IMR-90 (cell line): Measurements from ENCODE around the gene TENM4. TPM values are rescaled to one million over a fixed set of nuclear protein-coding genes. Genes with fewer than 3 reads are reported as not detected.

Experiments
- ATAC-seq: fragments of 200-7000 bp; cut with Tn5 transposase; 2 replicates; pipeline ENCODE4 v1.9.1; 2020; ENCODE audit warnings: low read depth, mild to moderate bottlenecking, moderate library complexity
- BruUV-seq: library from RNA; stranded (reverse); fragments of 400-500 nt; replicated peaks from 2 replicates; lab custom pipeline; 2021; lab: Mats Ljungman, UMichigan
- CTCF ChIA-PET: fragments of 300-600 bp; formaldehyde crosslinking; extraction: SDS; loops from one replicate; lab custom pipeline; 2021; ENCODE audit warnings: antibody characterized with exemption; lab: Yijun Ruan, JAX
- POLR2A ChIA-PET: fragments of 300-600 bp; sonication (Branson Sonifier 250); formaldehyde crosslinking; loops from one replicate; lab custom pipeline; 2022; ENCODE audit warnings: antibody characterized with exemption; ENCODE audit not compliant: unreplicated experiment; lab: Charles Lee
- DNase-seq: peaks from one replicate; pipeline ENCODE4 v3.0.0; 2013
- H2AFZ ChIP-seq: replicated peaks from 2 replicates; pipeline ENCODE3; 2013; ENCODE audit warnings: low read length, mild to moderate bottlenecking; ENCODE audit not compliant: poor library complexity
- H2AK5ac ChIP-seq: 2 replicates; pipeline ENCODE4 v1.6.1; 2013; ENCODE audit warnings: low read depth, low read length, inconsistent platforms
- H2AK9ac ChIP-seq: replicated peaks from 2 replicates; pipeline ENCODE3; 2013; ENCODE audit warnings: mild to moderate bottlenecking, low read depth, low read length, moderate library complexity; ENCODE audit not compliant: poor library complexity
- H2BK120ac ChIP-seq: 2 replicates; pipeline ENCODE4 v1.6.1; 2013; ENCODE audit warnings: low read depth, low read length, inconsistent platforms
- H2BK15ac ChIP-seq: 3 replicates; pipeline ENCODE4 v1.6.1; 2013; ENCODE audit warnings: low read depth, low read length, inconsistent platforms
- H2BK20ac ChIP-seq: 2 replicates; pipeline ENCODE4 v1.6.1; 2013; ENCODE audit warnings: low read depth, mild to moderate bottlenecking, inconsistent platforms, low read length, moderate library complexity
- H2BK5ac ChIP-seq: 2 replicates; pipeline ENCODE4 v1.6.1; 2013; ENCODE audit warnings: mild to moderate bottlenecking, low read depth, low read length, inconsistent platforms; ENCODE audit not compliant: poor library complexity, severe bottlenecking
- H3K14ac ChIP-seq: replicated peaks from 2 replicates; pipeline ENCODE4 v1.6.1; 2013; ENCODE audit warnings: low read depth, low read length, inconsistent platforms
- H3K18ac ChIP-seq: 2 replicates; pipeline ENCODE4 v1.6.1; 2013; ENCODE audit warnings: low read depth, low read length, control low read depth
- H3K23ac ChIP-seq: 2 replicates; pipeline ENCODE4 v1.6.1; 2013; ENCODE audit warnings: low read depth, low read length, inconsistent platforms
- H3K27ac ChIP-seq: 2 replicates; pipeline ENCODE4 v1.5.1; 2013; ENCODE audit warnings: mild to moderate bottlenecking, control low read depth, low read length; ENCODE audit not compliant: insufficient read depth
- H3K27me3 ChIP-seq: 2 replicates; pipeline ENCODE4 v1.6.1; 2013; ENCODE audit warnings: low read length; ENCODE audit not compliant: control insufficient read depth, insufficient read depth
- H3K36me3 ChIP-seq: 2 replicates; pipeline ENCODE4 v1.6.1; 2013; ENCODE audit warnings: low read length, mixed read lengths; ENCODE audit not compliant: control insufficient read depth, insufficient read depth
- H3K4ac ChIP-seq: 2 replicates; pipeline ENCODE4 v1.6.1; 2013; ENCODE audit warnings: low read depth, low read length, inconsistent platforms
- H3K4me1 ChIP-seq: 2 replicates; pipeline ENCODE4 v1.6.1; 2013; ENCODE audit warnings: low read length, mixed read lengths; ENCODE audit not compliant: control insufficient read depth, insufficient read depth
- H3K4me2 ChIP-seq: 2 replicates; pipeline ENCODE4 v1.6.1; 2013; ENCODE audit warnings: low read depth, mild to moderate bottlenecking, control low read depth, low read length, moderate library complexity
- H3K4me3 ChIP-seq: 2 replicates; pipeline ENCODE4 v1.5.1; 2013; ENCODE audit warnings: low read depth, mild to moderate bottlenecking, control low read depth, low read length, moderate library complexity; ENCODE audit not compliant: insufficient read depth
- H3K56ac ChIP-seq: 2 replicates; pipeline ENCODE4 v1.6.1; 2013; ENCODE audit warnings: low read length, inconsistent platforms; ENCODE audit not compliant: insufficient read depth; ENCODE audit errors: extremely low read depth
- H3K79me1 ChIP-seq, 2 experiments: 2 replicates each; pipeline ENCODE4 v1.6.1; 2013; ENCODE audit warnings: low read length in 2 of 2, inconsistent platforms in 1 of 2, low read depth in 1 of 2
- H3K9ac ChIP-seq: 2 replicates; pipeline ENCODE4 v1.6.1; 2013; ENCODE audit warnings: low read depth, low read length, control low read depth
- H3K9me1 ChIP-seq: 2 replicates; pipeline ENCODE4 v1.6.1; 2013; ENCODE audit warnings: low read length, inconsistent platforms; ENCODE audit not compliant: insufficient read depth
- H3K9me3 ChIP-seq: 2 replicates; pipeline ENCODE4 v1.6.1; 2013; ENCODE audit warnings: low read length; ENCODE audit not compliant: control insufficient read depth, insufficient read depth
- H4K20me1 ChIP-seq: 2 replicates; pipeline ENCODE4 v1.6.1; 2013; ENCODE audit warnings: low read length, inconsistent platforms; ENCODE audit not compliant: insufficient read depth
- H4K5ac ChIP-seq: 2 replicates; pipeline ENCODE4 v1.6.1; 2013; ENCODE audit warnings: mild to moderate bottlenecking, low read depth, low read length, control low read depth
- H4K8ac ChIP-seq, 2 experiments: 2 replicates each; pipeline ENCODE4 v1.6.1; 2013; ENCODE audit warnings: low read depth in 2 of 2, low read length in 2 of 2, control low read depth in 1 of 2, inconsistent platforms in 1 of 2
- H4K91ac ChIP-seq: 2 replicates; pipeline ENCODE4 v1.6.1; 2013; ENCODE audit warnings: low read depth, low read length, inconsistent platforms; ENCODE audit not compliant: insufficient read depth
- BHLHE40 ChIP-seq: fragments of 150-350 bp; IDR thresholded peaks from 2 replicates; pipeline ENCODE4 v1.6.1; 2016; ENCODE audit warnings: mild to moderate bottlenecking, low read depth, low read length
- CEBPB ChIP-seq: IDR thresholded peaks from 2 replicates; pipeline ENCODE4 v1.6.1; 2012; ENCODE audit warnings: low read depth, low read length, improper control_type of control experiment
- CHD1 ChIP-seq: IDR thresholded peaks from 2 replicates; pipeline ENCODE4 v1.6.1; 2012; ENCODE audit warnings: low read depth, low read length, improper control_type of control experiment
- CTCF ChIP-seq: conservative IDR thresholded peaks from 2 replicates; pipeline ENCODE4 v1.5.1; 2012; ENCODE audit warnings: mild to moderate bottlenecking, low read depth, low read length, improper control_type of control experiment
- ELK1 ChIP-seq: fragments of 150-350 bp; IDR thresholded peaks from 2 replicates; pipeline ENCODE4 v1.6.1; 2016; ENCODE audit warnings: low read depth, mild to moderate bottlenecking, low read length, moderate library complexity, borderline replicate concordance
- FOS ChIP-seq: fragments of 150-350 bp; IDR thresholded peaks from 2 replicates; pipeline ENCODE4 v1.6.1; 2016; ENCODE audit warnings: low read depth, low read length
- MAFK ChIP-seq: IDR thresholded peaks from 2 replicates; pipeline ENCODE4 v1.6.1; 2012; ENCODE audit warnings: low read depth, low read length, improper control_type of control experiment
- MAZ ChIP-seq: IDR thresholded peaks from 2 replicates; pipeline ENCODE4 v1.6.1; 2012; ENCODE audit warnings: low read depth, mild to moderate bottlenecking, low read length, improper control_type of control experiment, moderate library complexity, borderline replicate concordance
- MXI1 ChIP-seq: IDR thresholded peaks from 2 replicates; pipeline ENCODE4 v1.6.1; 2012; ENCODE audit warnings: low read depth, mild to moderate bottlenecking, low read length, moderate library complexity, borderline replicate concordance
- NFE2L2 ChIP-seq: fragments of 150-350 bp; IDR thresholded peaks from 2 replicates; pipeline ENCODE4 v1.6.1; 2016; ENCODE audit warnings: low read depth, mild to moderate bottlenecking, low read length
- POLR2A ChIP-seq: IDR thresholded peaks from 2 replicates; pipeline ENCODE4 v1.6.1; 2012; ENCODE audit warnings: mild to moderate bottlenecking, low read depth, low read length
- RAD21 ChIP-seq: IDR thresholded peaks from 2 replicates; pipeline ENCODE4 v1.6.1; 2012; ENCODE audit warnings: low read length, improper control_type of control experiment
- RCOR1 ChIP-seq: IDR thresholded peaks from 2 replicates; pipeline ENCODE4 v1.6.1; 2012; ENCODE audit warnings: mild to moderate bottlenecking, low read length, improper control_type of control experiment; ENCODE audit not compliant: insufficient replicate concordance
- RFX5 ChIP-seq: IDR thresholded peaks from 2 replicates; pipeline ENCODE4 v1.8.0; 2012; ENCODE audit warnings: low read depth, mild to moderate bottlenecking, low read length, moderate library complexity
- SMC3 ChIP-seq: fragments of 150-350 bp; IDR thresholded peaks from 2 replicates; pipeline ENCODE4 v1.6.1; 2016; ENCODE audit warnings: low read depth, mild to moderate bottlenecking, antibody characterized with exemption, low read length, moderate library complexity
- USF2 ChIP-seq: fragments of 150-350 bp; IDR thresholded peaks from 2 replicates; pipeline ENCODE4 v1.6.1; 2017; ENCODE audit warnings: mild to moderate bottlenecking, antibody characterized with exemption, low read length, low read depth
- WGBS, 2 experiments: methylation state at CpG; one replicate each; pipeline versions ENCODE4 v1.1.5 to v1.1.7; 2013; ENCODE audit warnings: missing lambda C conversion rate in 2 of 2; ENCODE audit not compliant: insufficient read length in 1 of 2; ENCODE audit errors: extremely low coverage in 2 of 2; 5-methylcytosine and 5-hydroxymethylcytosine counted together
- dilution Hi-C: fragments of 300-500 bp; cut with HindIII; formaldehyde crosslinking; loops from one replicate; pipeline ENCODE4 v1.14.3; 2018; ENCODE audit warnings: low sequenced_read_pairs; ENCODE audit not compliant: unreplicated experiment
- in situ Hi-C: fragments of 300-500 bp; cut with MboI; formaldehyde crosslinking; loops from 3 replicates; pipeline ENCODE4 v1.14.3; 2019; ENCODE audit warnings: low sequenced_read_pairs, inconsistent platforms, mixed read lengths
- intact Hi-C: fragments of 100-400 bp; cut with micrococcal nuclease; formaldehyde crosslinking; loops from 2 replicates; pipeline ENCODE4 v1.10.0; 2022
- polyA plus RNA-seq, 3 experiments: library from polyadenylated mRNA; depleted of rRNA; stranded (reverse); fragments of >200 nt; gene quantifications; 2 replicates each; pipeline ENCODE4 v1.2.3, GENCODE V29; 2012; ENCODE audit warnings: low replicate concordance in 1 of 3
- total RNA-seq: library from RNA; depleted of rRNA; stranded (reverse); fragments of >200 nt; gene quantifications from 2 replicates; pipeline ENCODE4 v1.2.3, GENCODE V29; 2012

The TENM4 gene
- total and polyA plus RNA-seq, 2 of the 4 experiments (the other 2 are of a cell fraction) = 7.4 to 9.0 TPM

GRCh38 chr11:79358258-79358657 lies 82.6 kb downstream of the TENM4 start:
- DNase-seq (no peak), ATAC-seq (no peak)
- Histone ChIP-seq H3K27ac (no peak overlapping the region), H3K14ac (no peak overlapping the region), H3K9me3 (no peaks in the 10 kb centered on the region), H2BK120ac (no peak overlapping the region), H2AFZ (no peak overlapping the region), H4K8ac (no peak overlapping the region), H2AK9ac (no peak overlapping the region), H3K4me1 (no peaks in the 10 kb centered on the region), H4K20me1 (peaks cover 6% of the 10 kb centered on the region; the same call in 1 of the 2 replicates), H3K4ac (no peak overlapping the region), H3K27me3 (no peaks in the 10 kb centered on the region), H3K23ac (no peak overlapping the region), H3K4me2 (no peak overlapping the region), H3K4me3 (no peak overlapping the region), H2BK5ac (no peak overlapping the region), H2BK15ac (no peak overlapping the region), H3K36me3 (no peaks in the 10 kb centered on the region; the same call in 1 of the 2 replicates), H3K56ac (no peak overlapping the region), H2AK5ac (no peak overlapping the region), H4K5ac (no peak overlapping the region), H3K9me1 (no peaks in the 10 kb centered on the region), H3K18ac (no peak overlapping the region), H4K91ac (no peak overlapping the region), H2BK20ac (no peak overlapping the region), H3K9ac (no peak overlapping the region), H3K79me1 (peaks cover 0 to 3% of the 10 kb centered on the region in 2 experiments; a peak in 2 of 4 replicates)
- in situ Hi-C loops (no loop called here), dilution Hi-C loops (no loop called here), intact Hi-C loops (no loop called here)
- TF ChIP-seq MAZ = no peak
- no peak for TF ChIP-seq NFE2L2
- no peak for TF ChIP-seq BHLHE40
- TF ChIP-seq RAD21 = no peak
- TF ChIP-seq RCOR1 = no peak
- no peak for TF ChIP-seq MXI1
- no peak for TF ChIP-seq RFX5
- TF ChIP-seq USF2 = no peak
- TF ChIP-seq CTCF = no peak
- no peak for TF ChIP-seq FOS
- no peak for TF ChIP-seq CHD1
- TF ChIP-seq MAFK = no peak
- no peak for TF ChIP-seq ELK1
- TF ChIP-seq CEBPB = no peak
- no peak for TF ChIP-seq SMC3
- no peak for TF ChIP-seq POLR2A
- WGBS, 2 experiments = 100% methylated on average over 1 of the region's 5 CpGs; no CpG with 5 or more reads in 1 of the 2 experiments
- ChIA-PET CTCF (interaction anchor here (0.7 to 1.0 kb wide), 2 partner anchors 42 to 264 kb away, joined by 3 to 4 read pairs; no protein-coding TSS in a partner anchor), POLR2A (no interaction called here)
- no TSS peak for BruUV-seq
